DOHH2 (cell line): ENCODE results near the gene MADD.
A peak's percentile ranks its signal among the peaks of the same experiment; 100 is the strongest.

Source experiments
- H3F3A ChIP-seq: fragments of 200-600 bp; sonication (generic), shearing (Covaris generic); 2 replicates; pipeline ENCODE4 v1.6.0; 2016; ENCODE audit warnings: antibody characterized with exemption, mild to moderate bottlenecking; ENCODE audit not compliant: control insufficient read depth, insufficient read depth
- H3K27ac ChIP-seq: fragments of 200-600 bp; sonication (generic); 2 replicates; pipeline ENCODE4 v1.5.1; 2014; ENCODE audit warnings: low read depth, mild to moderate bottlenecking, low read length, moderate library complexity
- H3K27me3 ChIP-seq: fragments of 200-600 bp; sonication (generic); 2 replicates; pipeline ENCODE4 v1.6.1; 2014; ENCODE audit warnings: mild to moderate bottlenecking, low read length, mixed read lengths; ENCODE audit not compliant: control insufficient read depth
- H3K36me3 ChIP-seq: fragments of 200-600 bp; sonication (generic); 2 replicates; pipeline ENCODE4 v1.6.1; 2014; ENCODE audit warnings: mild to moderate bottlenecking, low read length, moderate library complexity, mixed read lengths; ENCODE audit not compliant: control insufficient read depth
- H3K4me1 ChIP-seq: fragments of 200-600 bp; sonication (generic); 2 replicates; pipeline ENCODE4 v1.6.1; 2014; ENCODE audit warnings: mild to moderate bottlenecking, low read length, mixed read lengths; ENCODE audit not compliant: control insufficient read depth
- H3K4me2 ChIP-seq: fragments of 200-600 bp; sonication (generic); 2 replicates; pipeline ENCODE4 v1.6.0; 2014; ENCODE audit warnings: mild to moderate bottlenecking, low read length, moderate library complexity
- H3K4me3 ChIP-seq: fragments of 200-600 bp; sonication (generic); 2 replicates; pipeline ENCODE4 v1.5.1; 2014; ENCODE audit warnings: mild to moderate bottlenecking, low read length, mixed read lengths
- H3K79me2 ChIP-seq: fragments of 200-600 bp; sonication (generic); 2 replicates; pipeline ENCODE4 v1.6.1; 2014; ENCODE audit warnings: mild to moderate bottlenecking, low read length, mixed read lengths; ENCODE audit not compliant: control insufficient read depth
- H3K9me2 ChIP-seq: fragments of 200-600 bp; sonication (generic); replicated peaks from 2 replicates; pipeline ENCODE4 v1.6.1; 2014; ENCODE audit warnings: mild to moderate bottlenecking, low read length, mixed read lengths; ENCODE audit not compliant: control insufficient read depth
- H3K9me3 ChIP-seq: fragments of 200-600 bp; sonication (generic); 2 replicates; pipeline ENCODE4 v1.6.1; 2014; ENCODE audit warnings: antibody characterized with exemption, low read length, mixed read lengths; ENCODE audit not compliant: control insufficient read depth, insufficient read depth
- H4K20me1 ChIP-seq: fragments of 200-600 bp; sonication (generic); 2 replicates; pipeline ENCODE4 v1.6.0; 2014; ENCODE audit warnings: low read depth, mild to moderate bottlenecking, antibody characterized with exemption, low read length, moderate library complexity; ENCODE audit not compliant: control insufficient read depth, insufficient read depth
- CTCF ChIP-seq: fragments of 200-600 bp; sonication (generic); IDR thresholded peaks from one replicate; pipeline ENCODE4 v1.5.1; 2014; ENCODE audit warnings: antibody characterized with exemption, mild to moderate bottlenecking, low read depth, low read length; ENCODE audit not compliant: poor library complexity, severe bottlenecking
- EZH2phosphoT487 ChIP-seq: fragments of 200-600 bp; sonication (generic); IDR thresholded peaks from 2 replicates; pipeline ENCODE4 v1.6.1; 2017; ENCODE audit warnings: borderline replicate concordance, mild to moderate bottlenecking, antibody characterized with exemption, low read length, moderate library complexity, mixed read lengths

Gene MADD

GRCh38 chr11:47248664-47249377, 21.1 kb upstream of the MADD start, which contains the start of gene ACP2:
Gene ACP2 (minus strand): TSS chr11:47248814. CDS start chr11:47248789, 25 bp downstream.
- peaks cover 19% of the 10 kb centered on the region for H3K36me3 ChIP-seq
- TF ChIP-seq EZH2phosphoT487 = no peak
- TF ChIP-seq CTCF = peak; percentile 66
- peak within 1 kb of the TSS; percentile 95 for H3K4me3 ChIP-seq
- H3K9me3 ChIP-seq = no peaks in the 10 kb centered on the region
- H4K20me1 ChIP-seq = no peaks in the 10 kb centered on the region
- H3K4me1 ChIP-seq = peaks cover 19% of the 10 kb centered on the region
- H3K9me2 ChIP-seq = no peaks in the 10 kb centered on the region
- H3K27me3 ChIP-seq = no peaks in the 10 kb centered on the region
- H3F3A ChIP-seq = peaks cover 4% of the 10 kb centered on the region; the same call in 1 of the 2 replicates
- H3K27ac ChIP-seq = peak within 1 kb of the TSS; percentile 45
- H3K4me2 ChIP-seq = peak within 1 kb of the TSS; percentile 81
- peaks cover 30% of the 10 kb centered on the region for H3K79me2 ChIP-seq

GRCh38 chr11:47249378-47249715, 20.6 kb upstream of the MADD start:
- TF ChIP-seq CTCF (no peak), EZH2phosphoT487 (no peak)
- Histone ChIP-seq H3K4me1 (peaks cover 19% of the 10 kb centered on the region), H3K4me2 (peak overlapping the region; percentile 81), H3K9me3 (no peaks in the 10 kb centered on the region), H3K4me3 (peak overlapping the region; percentile 95), H4K20me1 (no peaks in the 10 kb centered on the region), H3K79me2 (peaks cover 30% of the 10 kb centered on the region), H3F3A (peaks cover 4% of the 10 kb centered on the region; the same call in 1 of the 2 replicates), H3K36me3 (peaks cover 19% of the 10 kb centered on the region), H3K27ac (no peak overlapping the region), H3K27me3 (no peaks in the 10 kb centered on the region), H3K9me2 (no peaks in the 10 kb centered on the region)

- no peaks in the 10 kb centered on the region for H3K9me3 ChIP-seq
- peaks cover 19% of the 10 kb centered on the region for H3K4me1 ChIP-seq
- H3K4me3 ChIP-seq = no peak overlapping the region
- peaks cover 30% of the 10 kb centered on the region for H3K79me2 ChIP-seq
- no peak overlapping the region for H3K4me2 ChIP-seq
- H4K20me1 ChIP-seq = no peaks in the 10 kb centered on the region
- H3K27me3 ChIP-seq = no peaks in the 10 kb centered on the region
- H3K27ac ChIP-seq = no peak overlapping the region
- H3K9me2 ChIP-seq = no peaks in the 10 kb centered on the region
- TF ChIP-seq EZH2phosphoT487 (no peak), CTCF (no peak)
- peaks cover 3% of the 10 kb centered on the region for H3K36me3 ChIP-seq
- H3F3A ChIP-seq = peaks cover 4% of the 10 kb centered on the region; the same call in 1 of the 2 replicates
Measured at GRCh38 chr11:47251751-47252150, 18.2 kb upstream of the MADD start.
